ENCODE data around the gene DISC1. TPM values are rescaled to one million over a fixed set of nuclear protein-coding genes. Genes with fewer than 3 reads are reported as not detected.
"Not testable (repeated sequence)": the region's sequence is repeated elsewhere in the genome, so short reads cannot be mapped to it uniquely, and the experiment has no call there.

Gene DISC1
- total and polyA plus RNA-seq, 8 donors = 0.42 to 6.6 (median 1.5) TPM

GRCh38 chr1:231643071-231643934 is 16.7 kb downstream of the DISC1 start:
- no peak overlapping the region for H3K4me3 ChIP-seq
- FAIRE-seq = no peak
- H3K27ac ChIP-seq = no peak overlapping the region
- no peaks in the 10 kb centered on the region for H3K27me3 ChIP-seq
- intact Hi-C loops (cut with DNase I) = no loop called here
- DNase-seq = no peak
- ATAC-seq = no peak
- no peaks in the 10 kb centered on the region for H3K36me3 ChIP-seq
- WGBS, 2 donors = 78 to 84% methylated on average over 13 of the region's 13 CpGs
- no peaks in the 10 kb centered on the region for H3K9me3 ChIP-seq
- TF ChIP-seq, protein P1, sequence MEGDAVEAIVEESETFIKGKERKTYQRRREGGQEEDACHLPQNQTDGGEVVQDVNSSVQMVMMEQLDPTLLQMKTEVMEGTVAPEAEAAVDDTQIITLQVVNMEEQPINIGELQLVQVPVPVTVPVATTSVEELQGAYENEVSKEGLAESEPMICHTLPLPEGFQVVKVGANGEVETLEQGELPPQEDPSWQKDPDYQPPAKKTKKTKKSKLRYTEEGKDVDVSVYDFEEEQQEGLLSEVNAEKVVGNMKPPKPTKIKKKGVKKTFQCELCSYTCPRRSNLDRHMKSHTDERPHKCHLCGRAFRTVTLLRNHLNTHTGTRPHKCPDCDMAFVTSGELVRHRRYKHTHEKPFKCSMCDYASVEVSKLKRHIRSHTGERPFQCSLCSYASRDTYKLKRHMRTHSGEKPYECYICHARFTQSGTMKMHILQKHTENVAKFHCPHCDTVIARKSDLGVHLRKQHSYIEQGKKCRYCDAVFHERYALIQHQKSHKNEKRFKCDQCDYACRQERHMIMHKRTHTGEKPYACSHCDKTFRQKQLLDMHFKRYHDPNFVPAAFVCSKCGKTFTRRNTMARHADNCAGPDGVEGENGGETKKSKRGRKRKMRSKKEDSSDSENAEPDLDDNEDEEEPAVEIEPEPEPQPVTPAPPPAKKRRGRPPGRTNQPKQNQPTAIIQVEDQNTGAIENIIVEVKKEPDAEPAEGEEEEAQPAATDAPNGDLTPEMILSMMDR (IDR thresholded peaks at IDR 0.05) = no peak
- no peaks in the 10 kb centered on the region for H3K4me1 ChIP-seq

- Histone ChIP-seq H3K36me3 (no peaks in the 10 kb centered on the region), H3K27me3 (no peaks in the 10 kb centered on the region), H3K27ac (no peak overlapping the region), H3K4me3 (no peak overlapping the region), H3K9me3 (no peaks in the 10 kb centered on the region), H3K4me1 (no peaks in the 10 kb centered on the region)
- TF ChIP-seq, protein P1 (IDR thresholded peaks at IDR 0.05) = no peak
- ATAC-seq (no peak), FAIRE-seq (no peak), DNase-seq (no peak)
- intact Hi-C loops (cut with DNase I) = no loop called here
Observed at GRCh38 chr1:231643935-231644237, 17.3 kb downstream of the DISC1 start.

DNA sequence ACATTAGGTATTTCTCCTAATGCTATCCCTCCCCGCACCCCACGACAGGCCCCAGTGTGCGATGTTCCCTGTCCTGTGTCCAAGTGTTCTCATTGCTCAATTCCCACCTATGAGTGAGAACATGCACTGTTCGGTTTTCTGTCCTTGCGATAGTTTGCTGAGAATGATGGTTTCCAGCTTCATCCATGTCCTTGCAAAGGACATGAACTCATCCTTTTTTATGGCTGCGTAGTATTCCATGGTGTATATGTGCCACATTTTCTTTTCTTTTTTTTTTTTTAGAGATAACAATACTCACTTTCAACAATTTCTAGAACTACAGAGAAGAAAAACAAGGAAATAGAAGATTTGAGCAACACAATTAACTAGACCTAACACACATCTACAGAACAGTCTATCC is 19.0 kb downstream of the DISC1 start:
- WGBS, 2 donors = 94 to 97% methylated on average over 6 of the region's 6 CpGs
- FAIRE-seq; ATAC-seq; H3K27me3 ChIP-seq; H3K9me3 ChIP-seq; H3K36me3 ChIP-seq; H3K4me3 ChIP-seq; intact Hi-C loops (cut with DNase I); DNase-seq; H3K27ac ChIP-seq; H3K4me1 ChIP-seq: not testable (repeated sequence)

DNA sequence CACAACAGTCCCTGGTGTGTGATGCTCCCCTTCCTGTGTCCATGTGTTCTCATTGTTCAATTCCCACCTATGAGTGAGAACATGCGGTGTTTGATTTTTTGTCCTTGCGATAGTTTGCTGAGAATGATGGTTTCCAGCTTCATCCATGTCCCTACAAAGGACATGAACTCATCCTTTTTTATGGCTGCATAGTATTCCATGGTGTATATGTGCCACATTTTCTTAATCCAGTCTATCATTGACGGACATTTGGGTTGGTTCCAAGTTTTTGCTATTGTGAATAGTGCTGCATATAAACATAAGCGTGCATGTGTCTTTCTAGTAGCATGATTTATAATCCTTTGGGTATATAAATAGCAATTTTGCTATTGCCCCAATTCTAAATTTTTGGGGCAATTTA is 19.6 kb downstream of the DISC1 start:
- H3K9me3 ChIP-seq; H3K4me3 ChIP-seq; DNase-seq; H3K27me3 ChIP-seq; H3K27ac ChIP-seq; FAIRE-seq; H3K36me3 ChIP-seq; H3K4me1 ChIP-seq; ATAC-seq; intact Hi-C loops (cut with DNase I): not testable (repeated sequence)
- WGBS, 2 donors = 90 to 100% methylated on average over 3 of the region's 4 CpGs

DNA sequence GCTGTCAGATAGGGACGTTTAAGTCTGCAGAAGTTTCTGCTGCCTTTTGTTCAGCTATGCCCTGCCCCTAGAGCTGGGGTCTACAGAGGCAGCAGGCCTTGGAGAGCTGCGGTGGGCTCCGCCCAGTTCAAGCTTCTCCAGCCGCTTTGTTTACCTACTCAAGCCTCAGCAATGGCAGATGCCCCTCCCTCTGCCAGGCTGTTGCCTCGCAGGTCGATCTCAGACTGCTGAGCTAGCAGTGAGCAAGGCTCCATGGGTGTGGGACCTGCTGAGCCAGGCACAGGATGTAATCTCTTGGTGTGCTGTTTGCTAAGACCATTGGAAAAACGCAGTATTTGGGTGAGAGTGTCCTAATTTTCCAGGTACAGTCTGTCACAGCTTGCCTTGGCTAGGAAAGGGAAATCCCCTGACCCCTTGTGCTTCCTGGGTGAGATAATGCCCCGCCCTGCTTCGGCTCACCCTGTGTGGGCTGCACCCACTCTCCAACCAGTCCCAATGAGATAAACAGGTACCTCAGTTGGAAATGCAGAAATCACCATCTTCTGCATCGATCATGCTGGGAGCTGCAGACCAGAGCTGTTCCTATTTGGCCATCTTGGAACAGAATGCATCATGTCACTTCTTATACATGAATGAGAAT is 25.2 kb downstream of the DISC1 start:
- ATAC-seq; H3K4me3 ChIP-seq; H3K27me3 ChIP-seq; H3K27ac ChIP-seq; H3K4me1 ChIP-seq; DNase-seq; H3K9me3 ChIP-seq; intact Hi-C loops (cut with DNase I); H3K36me3 ChIP-seq; FAIRE-seq: not testable (repeated sequence)
- 51 to 58% methylated on average over 10 of the region's 10 CpGs for WGBS, 2 donors

- ATAC-seq = no peak
- WGBS, 2 donors = 89 to 93% methylated on average over 2 of the region's 2 CpGs
- Histone ChIP-seq H3K36me3 (no peaks in the 10 kb centered on the region), H3K9me3 (no peaks in the 10 kb centered on the region), H3K4me1 (no peaks in the 10 kb centered on the region), H3K27me3 (no peaks in the 10 kb centered on the region), H3K27ac (no peak overlapping the region), H3K4me3 (no peak overlapping the region)
- intact Hi-C loops (cut with DNase I) = no loop called here
- no peak for DNase-seq
- TF ChIP-seq, protein P1 (IDR thresholded peaks at IDR 0.05) = no peak
- no peak for FAIRE-seq
Observed at GRCh38 chr1:231653632-231654031, 27.0 kb downstream of the DISC1 start.
